Measurements from ENCODE around the gene HELZ. TPM values are rescaled to one million over a fixed set of nuclear protein-coding genes. Genes with fewer than 3 reads are reported as not detected.

HELZ gene
- total and polyA plus RNA-seq, 2 donors (not counting 3 experiments of a cell fraction or from before 2014, with no cell fraction given): 8.0 to 47.3 TPM

- H3K9me1 ChIP-seq (replicated peaks; ENCODE audit: control insufficient read depth, extremely low read depth, insufficient read depth, low read length): no peaks in the 10 kb centered on the region
- H2AFZ ChIP-seq (ENCODE audit: low read depth, low read length): no peak overlapping the region
- DNase-seq (ENCODE audit: low read depth, low spot score) (no peak), FAIRE-seq (no peak)
- H3K9ac ChIP-seq (replicated peaks; ENCODE audit: extremely low read depth, insufficient read depth, low read length): no peak overlapping the region
- no peak overlapping the region for H3K4me3 ChIP-seq (replicated peaks in 1 of 3; ENCODE audit: insufficient read depth in 1 of 3, low read depth in 1 of 3, low read length in 3 of 3)
- no peak overlapping the region for H3K4me2 ChIP-seq (ENCODE audit: insufficient read depth, low read length)
- H3K36me3 ChIP-seq (ENCODE audit: control insufficient read depth in 2 of 2, extremely low read depth in 1 of 2, insufficient read depth in 2 of 2, low read length in 2 of 2): no peaks in the 10 kb centered on the region
- no peaks in the 10 kb centered on the region for H3K4me1 ChIP-seq (ENCODE audit: control insufficient read depth, extremely low read depth, insufficient read depth, low read length)
- no peaks in the 10 kb centered on the region for H3K9me3 ChIP-seq (replicated peaks; ENCODE audit: control insufficient read depth, insufficient read depth, low read length)
- no peak for TF ChIP-seq CTCF (IDR thresholded peaks at IDR 0.05; ENCODE audit: extremely low read depth in 1 of 2, insufficient read depth in 1 of 2, low read depth in 1 of 2, low read length in 2 of 2)
- BruUV-seq (replicated peaks): no TSS peak
- no peaks in the 10 kb centered on the region for H4K20me1 ChIP-seq (replicated peaks; ENCODE audit: control insufficient read depth, extremely low read depth, insufficient read depth, low read length)
- CTCF ChIA-PET: no interaction called here
- POLR2A ChIA-PET: no interaction called here
- H3K27me3 ChIP-seq (ENCODE audit: control insufficient read depth in 2 of 2, insufficient read depth in 2 of 2, low read length in 2 of 2): no peaks in the 10 kb centered on the region
- H3K79me2 ChIP-seq (ENCODE audit: control insufficient read depth, insufficient read depth, low read length): no peaks in the 10 kb centered on the region
- dilution Hi-C loops (cut with MboI; ENCODE audit: extremely low pct_ligation_motif_present, low sequenced_read_pairs): no loop called here
- intact Hi-C loops (cut with micrococcal nuclease): no loop called here
- H3K27ac ChIP-seq (ENCODE audit: insufficient read depth, low read depth, low read length): no peak overlapping the region
These were observed 222.6 kb downstream of the HELZ start for GRCh38 chr17:67022451-67022810.

GRCh38 chr17:67021743-67022450 lies 223.1 kb downstream of the HELZ start:
- FAIRE-seq: no peak
- POLR2A ChIA-PET: no interaction called here

More at GRCh38 chr17:67021743-67022450, 223.1 kb downstream of the HELZ start:
- H3K79me2 ChIP-seq (ENCODE audit: control insufficient read depth, insufficient read depth, low read length): no peaks in the 10 kb centered on the region
- no peaks in the 10 kb centered on the region for H3K27me3 ChIP-seq (ENCODE audit: control insufficient read depth in 2 of 2, insufficient read depth in 2 of 2, low read length in 2 of 2)
- H2AFZ ChIP-seq (ENCODE audit: low read depth, low read length): no peak overlapping the region
- BruUV-seq (replicated peaks): no TSS peak
- no peaks in the 10 kb centered on the region for H3K36me3 ChIP-seq (ENCODE audit: control insufficient read depth in 2 of 2, extremely low read depth in 1 of 2, insufficient read depth in 2 of 2, low read length in 2 of 2)
- CTCF ChIA-PET: interaction anchor here (1.6 kb wide), 1 partner anchor 10 kb away, joined by 4 read pairs; no protein-coding TSS in a partner anchor
- TF ChIP-seq GATA2 (IDR thresholded peaks at IDR 0.05; ENCODE audit: insufficient read depth, insufficient read length, low read depth, low read length) (no peak), MYC (IDR thresholded peaks at IDR 0.05; ENCODE audit: low read depth, low read length) (no peak), JUN (IDR thresholded peaks at IDR 0.05; ENCODE audit: borderline replicate concordance, insufficient read depth, insufficient read length, low read depth) (no peak), POLR2AphosphoS5 (IDR thresholded peaks at IDR 0.05; ENCODE audit: insufficient read depth, low read depth, low read length) (no peak), CTCF (IDR thresholded peaks at IDR 0.05; ENCODE audit: extremely low read depth in 1 of 2, insufficient read depth in 1 of 2, low read depth in 1 of 2, low read length in 2 of 2) (no peak), EZH2 (IDR thresholded peaks at IDR 0.05; ENCODE audit: borderline replicate concordance, low read depth, low read length, severe bottlenecking) (no peak), MAX (IDR thresholded peaks at IDR 0.05; ENCODE audit: insufficient read depth, insufficient read length) (no peak), POLR2A (IDR thresholded peaks at IDR 0.05; ENCODE audit: low read depth, low read length) (no peak), FOS (IDR thresholded peaks at IDR 0.05; ENCODE audit: borderline replicate concordance, insufficient read depth, low read length) (no peak)
- intact Hi-C loops (cut with micrococcal nuclease) (no loop called here), dilution Hi-C loops (cut with MboI; ENCODE audit: extremely low pct_ligation_motif_present, low sequenced_read_pairs) (no loop called here)
- no peaks in the 10 kb centered on the region for H4K20me1 ChIP-seq (replicated peaks; ENCODE audit: control insufficient read depth, extremely low read depth, insufficient read depth, low read length)
- H3K9me3 ChIP-seq (replicated peaks; ENCODE audit: control insufficient read depth, insufficient read depth, low read length): no peaks in the 10 kb centered on the region
- no peak overlapping the region for H3K27ac ChIP-seq (ENCODE audit: insufficient read depth, low read depth, low read length)
- DNase-seq (ENCODE audit: low read depth, low spot score): no peak
- no peak overlapping the region for H3K4me2 ChIP-seq (ENCODE audit: insufficient read depth, low read length)
- no peak overlapping the region for H3K4me3 ChIP-seq (replicated peaks in 1 of 3; ENCODE audit: insufficient read depth in 1 of 3, low read depth in 1 of 3, low read length in 3 of 3)
- no peak overlapping the region for H3K9ac ChIP-seq (replicated peaks; ENCODE audit: extremely low read depth, insufficient read depth, low read length)
- no peaks in the 10 kb centered on the region for H3K4me1 ChIP-seq (ENCODE audit: control insufficient read depth, extremely low read depth, insufficient read depth, low read length)
- no peaks in the 10 kb centered on the region for H3K9me1 ChIP-seq (replicated peaks; ENCODE audit: control insufficient read depth, extremely low read depth, insufficient read depth, low read length)
